HepG2 (cell line): ENCODE data around the gene ETF1. TPM values are rescaled to one million over a fixed set of nuclear protein-coding genes. Genes with fewer than 3 reads are reported as not detected.

ENCODE experiments used
- ATF1 ChIP-seq: IDR thresholded peaks from 2 replicates; pipeline ENCODE4 v1.6.1; 2016; ENCODE audit warnings: mild to moderate bottlenecking, control low read depth
- ATF4 ChIP-seq, 2 experiments: fragments of 450-650 bp in 1 of 2; sonication (generic) in 1 of 2; formaldehyde crosslinking; IDR thresholded peaks; 2 replicates each; pipeline versions ENCODE4 v1.5.0 to v1.8.0; 2020 to 2022; ENCODE audit warnings: mild to moderate bottlenecking in 1 of 2, missing genetic modification reagents in 1 of 2
- FOXJ3 ChIP-seq: sonication (generic); formaldehyde crosslinking; IDR thresholded peaks from 2 replicates; pipeline ENCODE4 v1.4.0; 2020; ENCODE audit warnings: missing genetic modification reagents, mild to moderate bottlenecking, borderline replicate concordance
- KDM5A ChIP-seq: fragments of 200-600 bp; sonication (generic); IDR thresholded peaks from 2 replicates; pipeline ENCODE4 v1.7.0; 2018; ENCODE audit warnings: antibody characterized with exemption, mild to moderate bottlenecking, low read length, borderline replicate concordance
- LBX2 ChIP-seq: sonication (generic); formaldehyde crosslinking; IDR thresholded peaks from 2 replicates; pipeline ENCODE4 v1.5.0; 2020; ENCODE audit warnings: missing genetic modification reagents, mild to moderate bottlenecking, borderline replicate concordance
- NRL ChIP-seq: sonication (generic); formaldehyde crosslinking; IDR thresholded peaks from 2 replicates; pipeline ENCODE4 v1.5.0; 2020; ENCODE audit warnings: missing genetic modification reagents, mild to moderate bottlenecking, moderate library complexity, borderline replicate concordance
- THAP9 ChIP-seq: sonication (generic); formaldehyde crosslinking; IDR thresholded peaks from 2 replicates; pipeline ENCODE4; 2020; ENCODE audit warnings: missing genetic modification reagents, mild to moderate bottlenecking, borderline replicate concordance
- ZHX1 ChIP-seq: sonication (generic); formaldehyde crosslinking; IDR thresholded peaks from 2 replicates; pipeline ENCODE4 v1.8.1; 2022; ENCODE audit warnings: low read depth, mild to moderate bottlenecking, missing genetic modification reagents
- ZNF142 ChIP-seq: sonication (generic); formaldehyde crosslinking; IDR thresholded peaks from 2 replicates; pipeline ENCODE4 v1.4.0; 2020; ENCODE audit warnings: missing genetic modification reagents
- ZNF614 ChIP-seq: IDR thresholded peaks from 2 replicates; pipeline ENCODE4 v1.6.1; 2018; ENCODE audit warnings: missing biosample characterization, missing genetic modification reagents, inconsistent platforms, borderline replicate concordance
- ZNF691 ChIP-seq: sonication (generic); formaldehyde crosslinking; IDR thresholded peaks from 2 replicates; pipeline ENCODE4 v1.4.0; 2020; ENCODE audit warnings: missing genetic modification reagents, low read depth, mild to moderate bottlenecking, borderline replicate concordance
- polyA plus RNA-seq, 8 experiments: library from polyadenylated mRNA; depleted of rRNA in 3 of 8; stranded (reverse) in 7 of 8; unstranded in 1 of 8; fragments of >200 nt; fragmentation: Illumina TruSeq in 4 of 8; extraction: Trizol in 4 of 8; gene quantifications; 2 replicates each; pipeline versions ENCODE4 v1.2.1 to v1.2.3, GENCODE V29; 2011 to 2016; ENCODE audit warnings: low read depth in 4 of 8, missing spikeins in 1 of 8, mixed read lengths in 1 of 8; ENCODE audit not compliant: insufficient read depth in 1 of 8
- total RNA-seq, 5 experiments: library from RNA; depleted of rRNA; stranded (reverse); fragments of >200 nt; fragmentation: Illumina TruSeq; extraction: Trizol; gene quantifications; 2 replicates each; pipeline ENCODE4 v1.2.3, GENCODE V29; 2016; ENCODE audit warnings: low read depth in 1 of 5

Gene ETF1
- total and polyA plus RNA-seq, 2 of the 13 experiments (the other 11 are each of a cell fraction or from before 2014, with no cell fraction given) = 52.1 to 184 TPM

GRCh38 chr5:138542956-138543729, at the start of gene ETF1 (continued):
- TF ChIP-seq KDM5A (peak; percentile 82; the same call in 1 of the 2 replicates), FOXJ3 (no peak; the same call in 1 of the 2 replicates), ZHX1 (peak; percentile 94), ZNF142 (CRISPR knock-in tag) (peak; percentile 17; the same call in 1 of the 2 replicates), THAP9 (CRISPR knock-in tag) (peak; percentile 93; the same call in 1 of the 2 replicates), LBX2 (CRISPR knock-in tag) (0 out of 2 replicates have a peak, but pooled peaks have one; percentile 80), ZNF614 (CRISPR knock-in tag) (no peak), ZNF691 (CRISPR knock-in tag) (peak; percentile 79; the same call in 1 of the 2 replicates), NRL (CRISPR knock-in tag) (peak; percentile 12; the same call in 1 of the 2 replicates), ATF4 (CRISPR knock-in tag; IDR thresholded peaks at IDR 0.05) (peak in 1 of 2 experiments; percentile 94; a peak in 2 of 4 replicates), ATF1 (peak; percentile 94; the same call in 1 of the 2 replicates)
